ENCODE measurements around the gene PDZRN3. TPM values are rescaled to one million over a fixed set of nuclear protein-coding genes. Genes with fewer than 3 reads are reported as not detected.

PDZRN3 gene
- total RNA-seq, 1 experiment from 2014 or later = 0.24 TPM

- no peak overlapping the region for H3K4me3 ChIP-seq (ENCODE audit: low read depth, low read length, poor library complexity, severe bottlenecking)
- H3K9me3 ChIP-seq (ENCODE audit: low read depth, low read length, poor library complexity, severe bottlenecking) = no peaks in the 10 kb centered on the region
- TF ChIP-seq, protein P1, sequence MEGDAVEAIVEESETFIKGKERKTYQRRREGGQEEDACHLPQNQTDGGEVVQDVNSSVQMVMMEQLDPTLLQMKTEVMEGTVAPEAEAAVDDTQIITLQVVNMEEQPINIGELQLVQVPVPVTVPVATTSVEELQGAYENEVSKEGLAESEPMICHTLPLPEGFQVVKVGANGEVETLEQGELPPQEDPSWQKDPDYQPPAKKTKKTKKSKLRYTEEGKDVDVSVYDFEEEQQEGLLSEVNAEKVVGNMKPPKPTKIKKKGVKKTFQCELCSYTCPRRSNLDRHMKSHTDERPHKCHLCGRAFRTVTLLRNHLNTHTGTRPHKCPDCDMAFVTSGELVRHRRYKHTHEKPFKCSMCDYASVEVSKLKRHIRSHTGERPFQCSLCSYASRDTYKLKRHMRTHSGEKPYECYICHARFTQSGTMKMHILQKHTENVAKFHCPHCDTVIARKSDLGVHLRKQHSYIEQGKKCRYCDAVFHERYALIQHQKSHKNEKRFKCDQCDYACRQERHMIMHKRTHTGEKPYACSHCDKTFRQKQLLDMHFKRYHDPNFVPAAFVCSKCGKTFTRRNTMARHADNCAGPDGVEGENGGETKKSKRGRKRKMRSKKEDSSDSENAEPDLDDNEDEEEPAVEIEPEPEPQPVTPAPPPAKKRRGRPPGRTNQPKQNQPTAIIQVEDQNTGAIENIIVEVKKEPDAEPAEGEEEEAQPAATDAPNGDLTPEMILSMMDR (conservative IDR thresholded peaks at IDR 0.05; ENCODE audit: low read depth, low read length) = no peak
- TF ChIP-seq EZH2 (IDR thresholded peaks at IDR 0.05; ENCODE audit: borderline replicate concordance, low read depth, low read length, poor library complexity, severe bottlenecking) = no peak
- H3K36me3 ChIP-seq (ENCODE audit: insufficient read depth, low read length, poor library complexity, severe bottlenecking) = no peaks in the 10 kb centered on the region
- intact Hi-C loops (cut with micrococcal nuclease; ENCODE audit: unreplicated experiment) = no loop called here
- H3K27me3 ChIP-seq (replicated peaks; ENCODE audit: insufficient read depth, low read depth, low read length, poor library complexity) = no peaks in the 10 kb centered on the region
- H3K4me1 ChIP-seq (ENCODE audit: insufficient read depth, low read length, poor library complexity, severe bottlenecking) = no peaks in the 10 kb centered on the region
- DNase-seq (ENCODE audit: low spot score) = no peak
- ChIA-PET CTCF (no interaction called here), POLR2A (ENCODE audit: low non-redundant PET) (no interaction called here)
- no TSS peak for BruUV-seq (replicated peaks)
- no peak overlapping the region for H3K27ac ChIP-seq (ENCODE audit: low read depth, low read length, poor library complexity, severe bottlenecking)
Observed at GRCh38 chr3:73411993-73412392, 212.7 kb downstream of the PDZRN3 start.

DNA sequence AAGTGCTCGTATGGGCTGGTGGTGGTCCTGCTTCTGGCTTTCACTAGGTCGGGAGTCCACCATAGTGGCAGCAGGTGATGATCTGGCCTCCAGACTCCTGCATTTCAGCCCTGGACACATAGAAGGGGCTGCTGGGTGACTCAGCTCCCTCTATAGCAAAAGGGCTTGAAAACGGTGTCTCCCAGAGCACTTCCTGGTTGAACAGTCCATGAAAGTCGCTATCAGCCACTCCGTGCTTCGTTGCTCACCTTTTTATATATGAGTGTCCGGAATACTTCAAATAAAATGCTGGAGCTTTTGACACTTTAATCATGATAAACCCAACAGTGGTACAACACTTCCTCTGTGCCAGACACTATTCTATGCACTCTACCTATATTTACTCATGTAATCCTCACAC, 213.2 kb downstream of the PDZRN3 start:
- Histone ChIP-seq H3K9me3 (ENCODE audit: low read depth, low read length, poor library complexity, severe bottlenecking) (no peaks in the 10 kb centered on the region), H3K27me3 (replicated peaks; ENCODE audit: insufficient read depth, low read depth, low read length, poor library complexity) (no peaks in the 10 kb centered on the region), H3K4me1 (ENCODE audit: insufficient read depth, low read length, poor library complexity, severe bottlenecking) (no peaks in the 10 kb centered on the region), H3K4me3 (ENCODE audit: low read depth, low read length, poor library complexity, severe bottlenecking) (no peak overlapping the region), H3K36me3 (ENCODE audit: insufficient read depth, low read length, poor library complexity, severe bottlenecking) (no peaks in the 10 kb centered on the region), H3K27ac (ENCODE audit: low read depth, low read length, poor library complexity, severe bottlenecking) (no peak overlapping the region)
- CTCF ChIA-PET = no interaction called here
- DNase-seq (ENCODE audit: low spot score) = no peak
- TF ChIP-seq, protein P1 (conservative IDR thresholded peaks at IDR 0.05; ENCODE audit: low read depth, low read length) = no peak
- TF ChIP-seq EZH2 (IDR thresholded peaks at IDR 0.05; ENCODE audit: borderline replicate concordance, low read depth, low read length, poor library complexity, severe bottlenecking) = no peak
- POLR2A ChIA-PET (ENCODE audit: low non-redundant PET) = no interaction called here
- no TSS peak for BruUV-seq (replicated peaks)
- intact Hi-C loops (cut with micrococcal nuclease; ENCODE audit: unreplicated experiment) = no loop called here

- no peaks in the 10 kb centered on the region for H3K36me3 ChIP-seq (ENCODE audit: insufficient read depth, low read length, poor library complexity, severe bottlenecking)
- TF ChIP-seq, protein P1 (conservative IDR thresholded peaks at IDR 0.05; ENCODE audit: low read depth, low read length) = no peak
- no peak for TF ChIP-seq EZH2 (IDR thresholded peaks at IDR 0.05; ENCODE audit: borderline replicate concordance, low read depth, low read length, poor library complexity, severe bottlenecking)
- ChIA-PET CTCF (no interaction called here), POLR2A (ENCODE audit: low non-redundant PET) (no interaction called here)
- BruUV-seq (replicated peaks) = no TSS peak
- no peaks in the 10 kb centered on the region for H3K9me3 ChIP-seq (ENCODE audit: low read depth, low read length, poor library complexity, severe bottlenecking)
- no peak overlapping the region for H3K4me3 ChIP-seq (ENCODE audit: low read depth, low read length, poor library complexity, severe bottlenecking)
- intact Hi-C loops (cut with micrococcal nuclease; ENCODE audit: unreplicated experiment) = no loop called here
- H3K4me1 ChIP-seq (ENCODE audit: insufficient read depth, low read length, poor library complexity, severe bottlenecking) = peaks cover 8% of the 10 kb centered on the region
- H3K27ac ChIP-seq (ENCODE audit: low read depth, low read length, poor library complexity, severe bottlenecking) = no peak overlapping the region
- no peak for DNase-seq (ENCODE audit: low spot score)
- H3K27me3 ChIP-seq (replicated peaks; ENCODE audit: insufficient read depth, low read depth, low read length, poor library complexity) = no peaks in the 10 kb centered on the region
Observed at GRCh38 chr3:73409138-73409763, 215.5 kb downstream of the PDZRN3 start.

Data from A673 (cell line).